Esophagus squamous epithelium (tissue), 4 donors: ENCODE measurements around the gene AGO3.

ENCODE experiments used
- CTCF ChIP-seq, 6 experiments: fragments of 450-650 bp in 4 of 6; fragments of 200-600 bp in 2 of 6; sonication (generic) in 2 of 6; IDR thresholded peaks; one replicate each; pipeline ENCODE4 v1.5.1; 2016 to 2019; ENCODE audit warnings: antibody characterized with exemption in 6 of 6, mild to moderate bottlenecking in 4 of 6, moderate library complexity in 4 of 6
- POLR2A ChIP-seq, 4 donors: fragments of 450-650 bp; IDR thresholded peaks; one replicate each; pipeline ENCODE4 v1.6.1; 2017; ENCODE audit warnings: antibody characterized with exemption in 4 of 4, mild to moderate bottlenecking in 4 of 4, moderate library complexity in 3 of 4

GRCh38 chr1:35932158-35932636 lies 1.3 kb downstream of the AGO3 start:
- TF ChIP-seq CTCF (IDR thresholded peaks at IDR 0.05): no peak
- no peak for TF ChIP-seq POLR2A (IDR thresholded peaks at IDR 0.05)
